Sigmoid colon (tissue), 7 donors: ENCODE results near the gene BLOC1S3. TPM values are rescaled to one million over a fixed set of nuclear protein-coding genes. Genes with fewer than 3 reads are reported as not detected.

Experiments used
- DNase-seq: peaks from one replicate; pipeline ENCODE4 v3.0.0-alpha.2; 2019
- H3K27ac ChIP-seq, 4 donors: fragments of 200-600 bp; sonication (generic); one replicate each; pipeline ENCODE4 v1.5.1; 2016 to 2019; ENCODE audit warnings: mild to moderate bottlenecking in 1 of 4
- H3K27me3 ChIP-seq, 3 donors: fragments of 200-600 bp; sonication (generic); one replicate each; pipeline ENCODE4 v1.5.1; 2019; ENCODE audit warnings: mild to moderate bottlenecking in 1 of 3
- H3K36me3 ChIP-seq, 4 donors: fragments of 200-600 bp; sonication (generic); one replicate each; pipeline ENCODE4 v1.5.1; 2016 to 2019
- H3K4me1 ChIP-seq, 4 donors: fragments of 200-600 bp; sonication (generic); one replicate each; pipeline ENCODE4 v1.5.1; 2017 to 2019
- H3K4me3 ChIP-seq, 4 donors: fragments of 200-600 bp; sonication (generic); one replicate each; pipeline ENCODE4 v1.5.1; 2017 to 2019; ENCODE audit warnings: mild to moderate bottlenecking in 2 of 4, moderate library complexity in 1 of 4
- H3K9me3 ChIP-seq, 4 donors: fragments of 200-600 bp in 3 of 4; sonication (generic) in 3 of 4; one replicate each; pipeline versions ENCODE4 v1.5.1 to v1.6.1; 2013 to 2019
- CTCF ChIP-seq, 4 experiments: fragments of 450-650 bp in 3 of 4; fragments of 200-600 bp in 1 of 4; IDR thresholded peaks; one replicate each; pipeline ENCODE4 v1.5.1; 2016 to 2019; ENCODE audit warnings: antibody characterized with exemption in 4 of 4, mild to moderate bottlenecking in 3 of 4, moderate library complexity in 2 of 4
- EP300 ChIP-seq, 4 donors: sonication (generic); formaldehyde crosslinking; IDR thresholded peaks; one replicate each; pipeline ENCODE4 v1.6.1; 2017; ENCODE audit warnings: antibody characterized with exemption in 4 of 4
- POLR2A ChIP-seq, 2 donors: fragments of 450-650 bp; IDR thresholded peaks; one replicate each; pipeline ENCODE4 v1.6.1; 2016; ENCODE audit warnings: antibody characterized with exemption in 2 of 2, mild to moderate bottlenecking in 2 of 2, moderate library complexity in 2 of 2
- POLR2AphosphoS5 ChIP-seq, 4 donors: sonication (generic); formaldehyde crosslinking; IDR thresholded peaks; one replicate each; pipeline ENCODE4 v1.6.1; 2017; ENCODE audit warnings: antibody characterized with exemption in 4 of 4
- WGBS, 2 donors: extraction: QIAGEN DNeasy Blood & Tissue Kit; methylation state at CpG; one replicate each; pipeline ENCODE4 v1.1.7; 2013; 5-methylcytosine and 5-hydroxymethylcytosine counted together
- intact Hi-C: fragments of 100-400 bp; cut with DNase I; formaldehyde crosslinking; loops from one replicate; pipeline ENCODE4 v1.15.1; 2023
- polyA plus RNA-seq, 3 donors: library from polyadenylated mRNA; stranded (reverse); fragments of 200-250 nt; gene quantifications; one replicate each; pipeline ENCODE4 v1.2.3, GENCODE V29; 2013
- total RNA-seq, 4 donors: library from RNA; depleted of rRNA; stranded (reverse); fragments of >200 nt; gene quantifications; one replicate each; pipeline ENCODE4 v1.1.0, GENCODE V29; 2016
- donor health status: healthy with polysubstance abuse.
- donor health status: Bipolar disorder and iron deficiency.
- donor health status: healthy.

BLOC1S3 gene
- total and polyA plus RNA-seq, 7 donors, result 2.8 to 10.9 (median 6.8) TPM

GRCh38 chr19:45152504-45153338, 25.9 kb upstream of the BLOC1S3 start:
- TF ChIP-seq EP300 (IDR thresholded peaks at IDR 0.05) (no peak), POLR2AphosphoS5 (IDR thresholded peaks at IDR 0.05) (peak in 1 of 4 donors; percentile 21)
- H3K4me1 ChIP-seq, result peaks cover 0 to 28% (median 24%) of the 10 kb centered on the region in 4 donors
- no peaks in the 10 kb centered on the region for H3K36me3 ChIP-seq
- 2% methylated on average over 91 of the region's 91 CpGs for WGBS, 2 donors
- peaks cover 29 to 69% (median 41%) of the 10 kb centered on the region in 3 donors for H3K27me3 ChIP-seq
- peak overlapping the region in 3 of 4 donors; percentile 7 to 26 (median 23) for H3K4me3 ChIP-seq
- DNase-seq, result no peak
- intact Hi-C loops, result no loop called here
- H3K9me3 ChIP-seq, result no peaks in the 10 kb centered on the region
- no peak overlapping the region for H3K27ac ChIP-seq

GRCh38 chr19:45153339-45154063, 25.1 kb upstream of the BLOC1S3 start:
- H3K9me3 ChIP-seq, result no peaks in the 10 kb centered on the region
- H3K27me3 ChIP-seq, result peaks cover 33 to 76% (median 47%) of the 10 kb centered on the region in 3 donors
- H3K36me3 ChIP-seq, result no peaks in the 10 kb centered on the region
- 2 to 3% methylated on average over 69 of the region's 69 CpGs for WGBS, 2 donors
- H3K4me1 ChIP-seq, result peaks cover 0 to 28% (median 24%) of the 10 kb centered on the region in 4 donors
- peak overlapping the region in 3 of 4 donors; percentile 7 to 26 (median 23) for H3K4me3 ChIP-seq
- TF ChIP-seq POLR2AphosphoS5 (IDR thresholded peaks at IDR 0.05) (peak in 1 of 4 donors; percentile 24), POLR2A (IDR thresholded peaks at IDR 0.05) (no peak), EP300 (IDR thresholded peaks at IDR 0.05) (no peak), CTCF (IDR thresholded peaks at IDR 0.05) (no peak)
- DNase-seq, result no peak
- H3K27ac ChIP-seq, result no peak overlapping the region
- intact Hi-C loops, result no loop called here

- 22 to 56% methylated on average over 19 of the region's 19 CpGs for WGBS, 2 donors
- Histone ChIP-seq H3K27ac (no peak overlapping the region), H3K4me1 (peaks cover 0 to 28% (median 24%) of the 10 kb centered on the region in 4 donors), H3K9me3 (no peaks in the 10 kb centered on the region), H3K27me3 (peaks cover 35 to 84% (median 55%) of the 10 kb centered on the region in 3 donors), H3K4me3 (peak overlapping the region in 2 of 4 donors; percentile 23 to 26), H3K36me3 (no peaks in the 10 kb centered on the region)
- intact Hi-C loops, result no loop called here
- TF ChIP-seq POLR2AphosphoS5 (IDR thresholded peaks at IDR 0.05), result peak in 1 of 4 donors; percentile 15
- TF ChIP-seq EP300 (IDR thresholded peaks at IDR 0.05), result no peak
- DNase-seq, result no peak
These were observed 24.3 kb upstream of the BLOC1S3 start for GRCh38 chr19:45154064-45154827.

- 85 to 88% methylated on average over 11 of the region's 11 CpGs for WGBS, 2 donors
- no peak overlapping the region for H3K4me3 ChIP-seq
- intact Hi-C loops, result no loop called here
- peaks cover 31 to 87% (median 63%) of the 10 kb centered on the region in 3 donors for H3K27me3 ChIP-seq
- H3K36me3 ChIP-seq, result no peaks in the 10 kb centered on the region
- H3K4me1 ChIP-seq, result peaks cover 0 to 28% (median 24%) of the 10 kb centered on the region in 4 donors
- H3K9me3 ChIP-seq, result no peaks in the 10 kb centered on the region
- no peak overlapping the region for H3K27ac ChIP-seq
- no peak for DNase-seq
- TF ChIP-seq EP300 (IDR thresholded peaks at IDR 0.05), result no peak
- no peak for TF ChIP-seq POLR2A (IDR thresholded peaks at IDR 0.05)
- no peak for TF ChIP-seq POLR2AphosphoS5 (IDR thresholded peaks at IDR 0.05)
- no peak for TF ChIP-seq CTCF (IDR thresholded peaks at IDR 0.05)
These were observed 22.5 kb upstream of the BLOC1S3 start for GRCh38 chr19:45156011-45156630.

- Histone ChIP-seq H3K4me3 (no peak overlapping the region), H3K27ac (no peak overlapping the region), H3K9me3 (no peaks in the 10 kb centered on the region), H3K36me3 (no peaks in the 10 kb centered on the region), H3K27me3 (peaks cover 26 to 87% (median 63%) of the 10 kb centered on the region in 3 donors), H3K4me1 (peaks cover 0 to 25% (median 22%) of the 10 kb centered on the region in 4 donors)
- TF ChIP-seq POLR2AphosphoS5 (IDR thresholded peaks at IDR 0.05) (no peak), EP300 (IDR thresholded peaks at IDR 0.05) (no peak), CTCF (IDR thresholded peaks at IDR 0.05) (no peak), POLR2A (IDR thresholded peaks at IDR 0.05) (no peak)
- intact Hi-C loops, result no loop called here
- WGBS, 2 donors, result 22 to 67% methylated on average over 11 of the region's 11 CpGs
- no peak for DNase-seq
These were observed 21.8 kb upstream of the BLOC1S3 start for GRCh38 chr19:45156751-45157150.
